ENCODE results near the gene TGFBRAP1. TPM values are rescaled to one million over a fixed set of nuclear protein-coding genes. Genes with fewer than 3 reads are reported as not detected.

Gene TGFBRAP1
- total and polyA plus RNA-seq, 4 donors, result 1.8 to 10.4 (median 6.8) TPM

GRCh38 chr2:105315314-105315713, 14.2 kb downstream of the TGFBRAP1 start:
- H3K4me3 ChIP-seq (ENCODE audit: low read depth in 1 of 3, low read length in 3 of 3), result no peak overlapping the region
- DNase-seq (ENCODE audit: low spot score), result no peak

More at GRCh38 chr2:105315314-105315713, 14.2 kb downstream of the TGFBRAP1 start:
- no peak for TF ChIP-seq CTCF (IDR thresholded peaks at IDR 0.05; ENCODE audit: low read depth, low read length, missing input control)
- no peak for TF ChIP-seq YY1 (IDR thresholded peaks at IDR 0.05)
- TF ChIP-seq REST (IDR thresholded peaks at IDR 0.05), result no peak
- no peak for TF ChIP-seq ZBTB33 (IDR thresholded peaks at IDR 0.05)
- TF ChIP-seq ATF3 (IDR thresholded peaks at IDR 0.05), result no peak
- no peak for TF ChIP-seq HNF4A (conservative IDR thresholded peaks at IDR 0.05)
- no peak for TF ChIP-seq RAD21 (IDR thresholded peaks at IDR 0.05)
- TF ChIP-seq SP1 (IDR thresholded peaks at IDR 0.05), result no peak
- TF ChIP-seq TAF1 (conservative IDR thresholded peaks at IDR 0.05), result no peak
- Histone ChIP-seq H3K4me1 (ENCODE audit: control insufficient read depth in 4 of 4, insufficient read depth in 4 of 4, low read length in 3 of 4) (no peaks in the 10 kb centered on the region), H3K27ac (ENCODE audit: low read depth in 1 of 2, low read length in 2 of 2) (no peak overlapping the region), H3K27me3 (ENCODE audit: control insufficient read depth in 4 of 4, insufficient read depth in 4 of 4, low read length in 3 of 4) (no peaks in the 10 kb centered on the region), H3K9me3 (ENCODE audit: control insufficient read depth in 4 of 4, low read length in 3 of 4) (no peaks in the 10 kb centered on the region), H3K9ac (ENCODE audit: low read depth in 1 of 2, low read length in 2 of 2) (no peak overlapping the region), H3K36me3 (ENCODE audit: control insufficient read depth in 4 of 4, insufficient read depth in 3 of 4, low read depth in 1 of 4, low read length in 3 of 4) (no peaks in the 10 kb centered on the region)
- WGBS, result 90% methylated on average over 3 of the region's 3 CpGs

Measured in liver (tissue), 9 donors.